Activated T-helper 2 cell treated with anti-CD3 and anti-CD28 coated beads, Interferon-gamma antibody, Interleukin-2, Interleukin-4, amounts not matched to agents 10 μg/mL and 5 μg/mL and 100 μg/mL, durations not matched to agents 14 hours and 24 hours and 36 hours (primary cell): ENCODE measurements around the gene MBD6. TPM values are rescaled to one million over a fixed set of nuclear protein-coding genes. Genes with fewer than 3 reads are reported as not detected.

ENCODE experiments used
- DNase-seq: peaks from one replicate; pipeline ENCODE4 v3.0.0; 2021; ENCODE audit warnings: low spot score
- H3K27ac Mint-ChIP-seq: one replicate; pipeline ENCODE4 v1.8.0; 2021; ENCODE audit warnings: mixed read lengths
- H3K27me3 Mint-ChIP-seq: one replicate; pipeline ENCODE4 v1.8.0; 2021; ENCODE audit warnings: low read depth, mixed read lengths
- H3K36me3 Mint-ChIP-seq: one replicate; pipeline ENCODE4 v1.8.0; 2021; ENCODE audit warnings: low read depth, mixed read lengths
- H3K4me1 Mint-ChIP-seq: one replicate; pipeline ENCODE4 v1.8.0; 2021; ENCODE audit warnings: low read depth, mixed read lengths
- H3K4me3 Mint-ChIP-seq: one replicate; pipeline ENCODE4 v1.8.0; 2021; ENCODE audit warnings: low read depth, mild to moderate bottlenecking, moderate library complexity, mixed read lengths
- H3K9me3 Mint-ChIP-seq: one replicate; pipeline ENCODE4 v1.8.0; 2021; ENCODE audit warnings: mixed read lengths
- intact Hi-C: fragments of 100-400 bp; cut with micrococcal nuclease; formaldehyde crosslinking; loops from one replicate; pipeline ENCODE4 v1.15.1; 2023
- total RNA-seq: library from RNA; stranded (reverse); gene quantifications from 2 replicates; pipeline ENCODE4 v1.2.3, GENCODE V29; 2022

MBD6 gene
- total RNA-seq, 1 donor from 2014 or later, result 62.4 TPM

GRCh38 chr12:57530396-57531142 is 7.9 kb downstream of the MBD6 start:
- Mint-ChIP-seq H3K27ac (no peak overlapping the region), H3K27me3 (no peaks in the 10 kb centered on the region), H3K4me1 (peaks cover 3% of the 10 kb centered on the region), H3K4me3 (no peak overlapping the region), H3K9me3 (no peaks in the 10 kb centered on the region), H3K36me3 (peaks cover 82% of the 10 kb centered on the region)
- no peak for DNase-seq
- intact Hi-C loops, result no loop called here

- intact Hi-C loops, result no loop called here
- H3K36me3 Mint-ChIP-seq, result peaks cover 77% of the 10 kb centered on the region
- no peaks in the 10 kb centered on the region for H3K27me3 Mint-ChIP-seq
Observed at GRCh38 chr12:57531836-57532235, 9.2 kb downstream of the MBD6 start.

GRCh38 chr12:57533108-57533507 is 10.5 kb downstream of the MBD6 start:
- no peak overlapping the region for H3K4me3 Mint-ChIP-seq
- peaks cover under 1% of the 10 kb centered on the region for H3K4me1 Mint-ChIP-seq
- intact Hi-C loops, result no loop called here
- H3K9me3 Mint-ChIP-seq, result no peaks in the 10 kb centered on the region
- H3K27ac Mint-ChIP-seq, result no peak overlapping the region
- no peaks in the 10 kb centered on the region for H3K27me3 Mint-ChIP-seq
- DNase-seq, result no peak
- peaks cover 76% of the 10 kb centered on the region for H3K36me3 Mint-ChIP-seq

More at GRCh38 chr12:57531836-57532235, 9.2 kb downstream of the MBD6 start:
- no peak overlapping the region for H3K27ac Mint-ChIP-seq
- H3K4me3 Mint-ChIP-seq, result no peak overlapping the region
- no peak for DNase-seq
- peaks cover 2% of the 10 kb centered on the region for H3K4me1 Mint-ChIP-seq
- H3K9me3 Mint-ChIP-seq, result no peaks in the 10 kb centered on the region

DNA sequence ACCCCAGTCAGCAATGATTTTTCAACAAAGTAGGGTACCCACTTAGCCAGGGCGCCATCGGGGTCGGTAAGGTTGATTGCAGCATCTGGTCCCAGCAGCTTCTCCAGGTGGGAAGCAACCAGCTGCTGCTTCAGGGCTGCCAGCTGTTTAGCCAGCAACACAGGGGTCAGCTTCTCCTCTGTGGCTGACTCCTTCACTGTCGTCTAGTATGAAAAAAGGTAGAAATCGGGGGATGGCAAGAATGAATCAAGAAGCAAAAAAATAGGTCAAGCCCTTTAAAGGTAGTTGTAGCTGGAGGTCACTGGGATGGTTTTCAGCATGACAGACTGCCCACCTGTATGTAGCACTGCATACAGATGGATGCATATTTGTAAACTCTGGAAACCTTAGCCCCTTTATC is 11.6 kb downstream of the MBD6 start:
- Mint-ChIP-seq H3K9me3 (no peaks in the 10 kb centered on the region), H3K36me3 (peaks cover 77% of the 10 kb centered on the region), H3K27ac (no peak overlapping the region), H3K4me1 (peaks cover 3% of the 10 kb centered on the region), H3K4me3 (no peak overlapping the region), H3K27me3 (no peaks in the 10 kb centered on the region)
- intact Hi-C loops, result no loop called here
- DNase-seq, result no peak

- intact Hi-C loops, result no loop called here
- Mint-ChIP-seq H3K4me1 (peaks cover 3% of the 10 kb centered on the region), H3K27me3 (no peaks in the 10 kb centered on the region), H3K4me3 (no peak overlapping the region), H3K9me3 (no peaks in the 10 kb centered on the region), H3K36me3 (peaks cover 70% of the 10 kb centered on the region), H3K27ac (no peak overlapping the region)
- DNase-seq, result no peak
Observed at GRCh38 chr12:57534991-57535543, 12.4 kb downstream of the MBD6 start.

DNA sequence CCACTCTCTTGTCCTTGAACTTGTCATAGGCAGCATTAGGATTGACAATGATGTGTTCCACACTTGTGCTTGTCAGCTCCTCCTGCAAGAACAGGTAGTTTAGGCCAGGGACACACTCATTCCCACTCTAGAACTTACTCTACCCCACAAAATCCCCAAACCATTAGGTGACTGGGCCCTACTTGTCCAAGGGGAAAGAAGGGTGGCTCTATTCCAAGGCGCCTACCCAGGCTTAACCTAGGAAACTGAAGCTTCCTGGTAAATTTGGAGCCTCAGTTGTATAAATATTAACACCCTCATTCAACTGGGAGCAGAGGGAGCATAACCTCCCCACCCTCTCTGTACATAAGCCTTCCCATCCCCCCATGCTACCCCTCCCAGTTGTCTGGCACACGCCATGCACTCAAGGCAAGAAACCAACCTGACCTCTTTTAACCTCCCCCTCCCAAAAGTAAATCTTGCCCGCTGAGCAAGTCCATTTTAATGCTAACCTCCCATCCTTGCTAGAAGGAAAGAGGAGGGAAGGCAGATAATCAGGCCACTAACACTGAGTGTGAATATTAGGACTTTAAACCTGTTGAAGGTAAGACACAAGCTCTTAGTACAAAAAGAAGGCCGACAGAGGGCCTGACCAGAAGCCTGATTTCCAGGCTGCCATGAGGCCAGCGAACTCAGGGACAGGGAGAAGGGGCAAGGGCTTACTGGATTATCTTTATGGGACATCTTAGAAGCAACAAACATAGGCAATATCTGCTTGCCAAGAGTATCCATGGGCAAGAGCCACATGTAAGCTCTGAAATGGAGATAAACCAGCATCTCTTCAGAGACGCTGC is 13.4 kb downstream of the MBD6 start:
- Mint-ChIP-seq H3K36me3 (peaks cover 66% of the 10 kb centered on the region), H3K4me3 (no peak overlapping the region)

GRCh38 chr12:57536597-57536942 is 13.9 kb downstream of the MBD6 start:
- Mint-ChIP-seq H3K27me3 (no peaks in the 10 kb centered on the region), H3K36me3 (peaks cover 66% of the 10 kb centered on the region), H3K9me3 (no peaks in the 10 kb centered on the region), H3K4me1 (peaks cover 3% of the 10 kb centered on the region), H3K4me3 (no peak overlapping the region), H3K27ac (no peak overlapping the region)
- DNase-seq, result no peak
- intact Hi-C loops, result no loop called here

More for the DNA sequence above, 13.4 kb downstream of the MBD6 start:
- H3K4me1 Mint-ChIP-seq, result peaks cover 3% of the 10 kb centered on the region
- H3K27me3 Mint-ChIP-seq, result no peaks in the 10 kb centered on the region
- no peak overlapping the region for H3K27ac Mint-ChIP-seq
- DNase-seq, result no peak
- intact Hi-C loops, result no loop called here
- H3K9me3 Mint-ChIP-seq, result no peaks in the 10 kb centered on the region

DNA sequence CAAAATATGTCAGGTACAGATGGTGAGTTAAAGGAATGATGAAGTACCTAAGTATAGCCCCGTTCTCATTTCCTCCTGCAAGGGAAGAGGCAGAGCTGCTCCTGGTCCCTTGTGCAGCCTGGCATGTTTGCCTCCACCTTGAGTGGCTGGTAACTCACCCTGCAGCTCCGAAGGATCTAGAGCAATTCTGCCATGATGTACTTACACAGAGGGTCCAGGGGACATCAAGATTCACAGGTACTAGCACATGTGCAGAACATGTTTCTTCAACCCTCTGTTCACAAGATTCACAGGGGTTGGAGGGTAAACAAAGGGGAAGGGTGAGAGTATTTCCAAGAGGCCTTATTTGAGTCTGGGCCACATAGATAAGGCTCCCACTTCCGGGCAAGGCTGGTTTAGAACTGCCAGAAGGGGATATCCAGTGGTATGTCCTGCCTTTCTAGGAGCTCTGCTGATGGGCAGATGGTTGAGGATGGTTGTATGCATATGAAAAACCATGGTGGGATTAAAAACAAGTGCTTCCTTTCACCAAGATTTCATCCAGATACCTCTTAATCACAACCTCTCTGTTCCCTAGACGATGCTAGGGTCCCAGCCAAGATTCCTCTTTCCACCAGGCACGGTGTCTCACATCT is 16.6 kb downstream of the MBD6 start:
- no peak for DNase-seq
- intact Hi-C loops, result no loop called here
- no peak overlapping the region for H3K27ac Mint-ChIP-seq
- H3K4me1 Mint-ChIP-seq, result peaks cover 9% of the 10 kb centered on the region
- H3K27me3 Mint-ChIP-seq, result no peaks in the 10 kb centered on the region
- peaks cover 40% of the 10 kb centered on the region for H3K36me3 Mint-ChIP-seq
- no peaks in the 10 kb centered on the region for H3K9me3 Mint-ChIP-seq
- H3K4me3 Mint-ChIP-seq, result no peak overlapping the region

DNA sequence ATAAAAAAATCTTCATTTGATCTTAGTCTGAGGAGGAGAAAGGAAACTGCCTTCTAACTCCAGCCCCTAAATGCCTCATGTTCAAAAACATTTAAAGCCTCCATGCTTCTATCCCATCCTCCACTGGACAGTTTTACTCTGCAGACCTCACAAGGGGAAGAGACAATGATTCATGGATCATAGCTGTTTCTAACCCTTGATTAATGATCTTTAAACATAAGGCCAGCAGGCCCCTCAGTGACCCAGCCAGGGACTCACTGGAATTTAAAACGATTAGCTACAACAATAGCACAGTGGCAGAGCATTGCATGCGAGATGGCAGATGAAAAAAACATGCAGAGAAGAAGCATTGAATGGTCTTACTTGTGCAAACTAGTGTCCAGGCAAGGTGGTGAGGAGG is 18.4 kb downstream of the MBD6 start:
- no peak overlapping the region for H3K27ac Mint-ChIP-seq
- H3K36me3 Mint-ChIP-seq, result peaks cover 34% of the 10 kb centered on the region
- DNase-seq, result no peak
- intact Hi-C loops, result no loop called here
- H3K4me1 Mint-ChIP-seq, result peaks cover 22% of the 10 kb centered on the region
- no peaks in the 10 kb centered on the region for H3K27me3 Mint-ChIP-seq
- no peak overlapping the region for H3K4me3 Mint-ChIP-seq
- no peaks in the 10 kb centered on the region for H3K9me3 Mint-ChIP-seq

GRCh38 chr12:57541717-57542116 is 19.1 kb downstream of the MBD6 start:
- peaks cover 27% of the 10 kb centered on the region for H3K4me1 Mint-ChIP-seq
- DNase-seq, result no peak
- peaks cover 39% of the 10 kb centered on the region for H3K36me3 Mint-ChIP-seq
- intact Hi-C loops, result no loop called here
- no peaks in the 10 kb centered on the region for H3K27me3 Mint-ChIP-seq
- H3K4me3 Mint-ChIP-seq, result no peak overlapping the region
- no peak overlapping the region for H3K27ac Mint-ChIP-seq
- H3K9me3 Mint-ChIP-seq, result no peaks in the 10 kb centered on the region

GRCh38 chr12:57543581-57543980 is 21.0 kb downstream of the MBD6 start:
- H3K27ac Mint-ChIP-seq, result no peak overlapping the region
- peaks cover 5% of the 10 kb centered on the region for H3K27me3 Mint-ChIP-seq
- no peak for DNase-seq
- H3K4me3 Mint-ChIP-seq, result no peak overlapping the region
- H3K9me3 Mint-ChIP-seq, result no peaks in the 10 kb centered on the region
- intact Hi-C loops, result no loop called here
- peaks cover 26% of the 10 kb centered on the region for H3K36me3 Mint-ChIP-seq
- H3K4me1 Mint-ChIP-seq, result peaks cover 34% of the 10 kb centered on the region

DNA sequence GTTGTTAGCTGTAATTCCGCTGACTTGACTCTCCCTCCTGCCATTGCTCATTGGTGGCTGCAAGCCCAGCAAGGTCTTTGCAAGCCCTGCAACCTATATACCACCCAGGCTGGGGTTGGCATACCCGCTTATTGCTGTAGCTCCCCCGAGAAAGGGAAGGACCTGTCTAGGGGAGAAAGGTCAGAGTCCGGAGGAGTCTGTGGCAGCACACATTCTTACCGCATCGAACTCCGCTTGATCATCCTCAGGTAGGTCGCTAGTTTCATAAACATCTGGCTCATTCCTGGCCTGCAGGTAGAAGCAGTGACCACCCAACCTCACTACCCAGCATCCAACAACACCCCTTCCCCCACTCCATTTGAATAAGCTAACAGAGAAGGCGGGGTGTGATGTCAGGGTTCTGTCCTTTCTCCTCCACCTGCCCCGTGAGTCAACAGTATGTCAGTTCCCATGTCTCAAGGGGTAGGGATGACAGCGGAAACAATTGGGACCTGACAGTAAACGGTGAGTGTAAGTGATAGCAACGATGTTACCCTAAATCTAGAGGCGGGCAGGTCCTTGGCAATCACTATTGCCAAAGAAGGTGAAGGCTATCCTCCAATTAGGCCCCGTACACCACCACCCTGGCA is 23.3 kb downstream of the MBD6 start:
- peak overlapping the region; percentile 95 for H3K27ac Mint-ChIP-seq
- DNase-seq, result no peak
- H3K27me3 Mint-ChIP-seq, result peaks cover 12% of the 10 kb centered on the region
- no peaks in the 10 kb centered on the region for H3K9me3 Mint-ChIP-seq
- peaks cover 18% of the 10 kb centered on the region for H3K36me3 Mint-ChIP-seq
- H3K4me1 Mint-ChIP-seq, result peaks cover 47% of the 10 kb centered on the region
- H3K4me3 Mint-ChIP-seq, result peak overlapping the region; percentile 98
- intact Hi-C loops, result loop anchor here (2.0 kb wide), 2 partner anchors 59 to 69 kb away; no protein-coding TSS in a partner anchor
